T-helper 1 cell treated with Interleukin-12 subunit alpha and Interleukin-12 subunit beta and Interleukin-4 antibody, amounts not matched to agents 30 ng/mL and 1 ng/mL, for 36 hours (primary cell): Measurements from ENCODE around the gene JMJD6. TPM values are rescaled to one million over a fixed set of nuclear protein-coding genes. Genes with fewer than 3 reads are reported as not detected.

ENCODE experiments used
- total RNA-seq: library from RNA; stranded (reverse); gene quantifications from 2 replicates; pipeline ENCODE4 v1.2.3, GENCODE V29; 2022

The JMJD6 gene
- total RNA-seq, 1 donor from 2014 or later = 69.6 TPM

Other genes starting within 250 kb of the JMJD6 start
- gene RHBDF2, start 225.2 kb downstream of the JMJD6 start, total RNA-seq = 94.0 and 97.1 TPM in 2 replicates
- 0.29 TPM in 2 replicates for gene CYGB, start 188.9 kb downstream of the JMJD6 start, total RNA-seq
- gene PRCD, start 186.6 kb downstream of the JMJD6 start, total RNA-seq = not detected in 2 replicates
- gene ST6GALNAC2, start 140.7 kb downstream of the JMJD6 start, total RNA-seq = not detected in 2 replicates
- gene ST6GALNAC1, start 82.8 kb downstream of the JMJD6 start, total RNA-seq = 1.1 and 3.2 TPM in 2 replicates
- 4.2 and 4.4 TPM in 2 replicates for gene MXRA7, start 15.6 kb downstream of the JMJD6 start, total RNA-seq
- 39.5 and 47.3 TPM in 2 replicates for gene METTL23, start 233 bp upstream of the JMJD6 start, total RNA-seq
- 401 and 414 TPM in 2 replicates for gene SRSF2, start 10.7 kb upstream of the JMJD6 start, total RNA-seq
- gene MFSD11, start 11.5 kb upstream of the JMJD6 start, total RNA-seq = 24.6 and 25.1 TPM in 2 replicates
- 4.4 and 4.8 TPM in 2 replicates for gene MGAT5B, start 141.8 kb upstream of the JMJD6 start, total RNA-seq